T-helper 1 cell treated with Interleukin-12 subunit alpha and Interleukin-12 subunit beta and Interleukin-4 antibody, amounts not matched to agents 30 ng/mL and 1 ng/mL, for 36 hours (primary cell): ENCODE data around the gene C1RL. TPM values are rescaled to one million over a fixed set of nuclear protein-coding genes. Genes with fewer than 3 reads are reported as not detected.
"Not testable (repeated sequence)": the region's sequence is repeated elsewhere in the genome, so short reads cannot be mapped to it uniquely, and the experiment has no call there.

Experiments
- intact Hi-C: fragments of 100-400 bp; cut with micrococcal nuclease; formaldehyde crosslinking; loops from one replicate; pipeline ENCODE4 v1.15.1; 2024
- total RNA-seq: library from RNA; stranded (reverse); gene quantifications from 2 replicates; pipeline ENCODE4 v1.2.3, GENCODE V29; 2022

C1RL gene
- total RNA-seq, 1 donor from 2014 or later = 33.3 TPM

DNA sequence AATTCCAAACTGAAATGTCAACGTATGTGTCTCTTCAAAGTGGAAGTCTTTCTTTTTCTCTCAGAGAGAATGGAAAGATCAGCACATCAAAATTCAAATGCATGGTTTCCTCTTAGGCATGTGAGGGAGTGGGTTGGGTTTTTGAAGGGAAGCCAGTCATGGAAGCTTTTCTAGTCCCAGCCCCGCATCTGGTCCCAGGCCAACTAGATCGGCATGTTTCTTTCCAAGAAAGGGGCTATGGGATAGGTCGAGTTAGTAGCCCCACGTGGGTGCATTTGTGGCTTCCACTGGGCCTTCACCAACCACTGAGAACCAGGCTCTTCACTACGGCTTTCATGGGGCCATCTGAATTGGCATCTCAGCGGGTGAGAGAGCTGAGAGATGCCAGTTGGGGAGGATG is 41.9 kb downstream of the C1RL start:
- intact Hi-C loops = no loop called here

DNA sequence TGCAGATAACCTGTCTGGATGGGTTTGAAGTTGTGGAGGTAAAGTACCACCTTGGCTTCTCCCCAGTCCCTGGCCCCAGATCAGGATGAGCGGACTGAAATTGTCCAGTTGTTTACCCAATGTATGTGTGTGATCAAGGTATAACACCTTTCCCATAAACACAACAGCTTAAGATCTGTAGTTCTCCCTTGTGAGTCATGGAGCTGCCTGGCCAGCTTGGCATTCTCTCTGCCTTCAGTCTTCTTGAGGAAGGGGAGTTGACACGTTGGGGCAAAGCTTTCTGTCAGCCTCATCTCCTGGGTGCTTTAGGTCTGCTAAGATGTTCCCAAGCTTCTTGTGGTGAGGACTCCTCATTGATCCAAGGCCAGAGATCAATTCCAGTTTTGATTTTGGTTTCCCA is 42.4 kb downstream of the C1RL start:
- intact Hi-C loops = no loop called here

DNA sequence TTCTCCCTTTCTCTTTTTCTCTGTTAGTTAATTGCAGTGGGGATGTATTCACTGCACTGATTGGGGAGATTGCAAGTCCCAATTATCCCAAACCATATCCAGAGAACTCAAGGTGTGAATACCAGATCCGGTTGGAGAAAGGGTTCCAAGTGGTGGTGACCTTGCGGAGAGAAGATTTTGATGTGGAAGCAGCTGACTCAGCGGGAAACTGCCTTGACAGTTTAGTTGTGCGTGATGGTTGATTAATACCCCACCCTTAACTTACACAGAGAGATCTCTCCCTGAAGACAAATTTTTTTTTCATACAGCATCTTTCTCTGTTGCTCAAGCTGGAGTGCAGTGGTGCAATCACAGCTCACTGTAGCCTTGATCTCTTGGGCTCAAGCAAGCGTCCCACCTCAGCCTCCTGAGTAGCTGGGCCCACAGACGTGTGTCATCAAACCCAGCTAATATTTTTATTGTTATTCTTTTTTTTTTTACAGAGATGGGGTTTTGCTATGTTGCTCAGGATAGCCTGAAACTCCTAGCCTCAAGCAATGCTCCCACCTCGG is 43.9 kb downstream of the C1RL start:
- intact Hi-C loops = no loop called here

DNA sequence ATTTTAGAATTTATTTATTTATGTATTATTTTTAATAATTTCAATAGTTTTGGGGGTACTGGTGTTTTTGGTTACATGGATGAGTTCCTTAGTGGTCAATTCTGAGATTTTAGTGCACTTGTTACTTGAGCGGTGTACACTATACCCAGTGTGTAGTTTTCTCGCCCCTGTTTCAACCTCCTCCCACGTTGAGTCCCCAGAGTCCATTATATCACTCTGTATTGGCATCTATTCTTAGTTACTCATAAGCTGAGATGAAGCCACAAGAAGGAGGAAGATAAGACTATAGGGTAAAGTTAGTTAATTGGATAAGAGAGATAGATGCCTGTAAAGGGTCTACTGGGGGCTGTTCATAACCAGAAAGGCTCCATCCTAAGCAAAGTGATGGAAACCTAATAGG is 44.5 kb downstream of the C1RL start:
- intact Hi-C loops = no loop called here

DNA sequence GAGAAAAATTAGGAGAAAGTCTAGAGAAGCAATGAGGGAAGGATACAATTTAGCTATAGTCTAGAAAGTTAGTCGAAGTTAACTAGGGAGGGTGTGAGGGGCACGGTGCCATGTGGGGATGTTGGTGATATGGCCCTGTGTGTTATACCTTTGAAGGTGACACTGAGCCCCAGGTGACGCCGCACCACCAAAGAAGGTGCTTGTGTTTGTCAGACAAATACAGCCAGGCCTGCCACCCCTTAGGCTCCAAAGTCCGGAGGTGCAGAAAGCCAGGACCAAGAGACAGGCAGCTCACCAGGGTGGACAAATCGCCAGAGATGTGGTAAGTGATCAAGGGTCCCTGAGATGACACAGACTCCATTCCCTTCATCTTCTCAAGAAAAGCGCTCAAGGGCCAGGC is 47.4 kb downstream of the C1RL start:
- intact Hi-C loops = no loop called here

DNA sequence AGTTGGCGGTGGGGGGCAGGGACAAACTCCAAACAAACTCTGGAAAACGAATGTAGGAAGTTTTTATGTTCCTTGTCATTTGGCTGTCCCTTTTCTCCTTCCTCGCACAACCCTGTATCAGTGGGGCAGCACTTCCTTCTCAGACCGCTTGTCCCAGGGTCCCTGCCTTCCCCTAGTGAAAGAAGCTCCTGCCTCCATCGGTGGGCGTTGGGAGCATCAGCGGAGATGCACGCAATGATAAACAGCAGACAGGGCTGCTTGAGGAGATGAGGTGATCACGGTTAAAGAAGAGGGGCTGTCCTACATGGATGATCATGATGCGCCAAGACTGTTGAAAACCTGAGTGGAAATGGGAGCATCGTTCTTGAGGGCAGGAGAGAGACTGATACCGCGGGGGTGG is 47.9 kb downstream of the C1RL start:
- intact Hi-C loops = no loop called here

DNA sequence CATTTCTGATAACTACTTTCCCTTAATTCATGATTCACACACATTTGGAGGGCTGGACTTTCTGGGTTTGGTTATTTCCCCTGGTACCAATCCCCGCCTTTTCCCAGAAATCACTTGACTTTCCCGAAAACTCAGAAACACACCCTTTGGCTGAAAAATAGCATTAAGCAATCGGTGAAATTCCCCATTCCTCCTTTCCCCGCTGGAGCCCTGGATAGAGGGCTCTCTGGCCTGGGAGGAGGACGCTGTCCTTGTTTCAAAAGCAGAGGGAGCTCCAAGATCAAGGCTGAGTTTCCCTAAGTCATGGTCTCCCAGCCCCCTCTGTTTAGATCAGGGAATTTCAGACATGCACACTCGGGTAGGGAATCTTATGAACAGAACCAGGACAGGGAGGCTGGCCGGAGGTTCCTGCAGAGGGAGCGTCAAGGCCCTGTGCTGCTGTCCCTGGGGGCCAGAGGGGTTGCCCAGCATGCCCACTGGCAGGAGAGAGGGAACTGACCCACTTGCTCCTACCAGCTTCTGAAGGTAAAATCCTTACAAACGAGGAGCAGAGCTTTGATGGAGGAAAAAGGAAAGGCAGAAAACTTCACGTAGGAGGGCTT is 48.6 kb downstream of the C1RL start, which contains the start of gene C1S:
Gene C1S, plus strand, starts transcription at position 366 of the 602 bp plus-strand sequence. CDS start 1,195 bp downstream, outside the sequence.
- intact Hi-C loops = no loop called here

DNA sequence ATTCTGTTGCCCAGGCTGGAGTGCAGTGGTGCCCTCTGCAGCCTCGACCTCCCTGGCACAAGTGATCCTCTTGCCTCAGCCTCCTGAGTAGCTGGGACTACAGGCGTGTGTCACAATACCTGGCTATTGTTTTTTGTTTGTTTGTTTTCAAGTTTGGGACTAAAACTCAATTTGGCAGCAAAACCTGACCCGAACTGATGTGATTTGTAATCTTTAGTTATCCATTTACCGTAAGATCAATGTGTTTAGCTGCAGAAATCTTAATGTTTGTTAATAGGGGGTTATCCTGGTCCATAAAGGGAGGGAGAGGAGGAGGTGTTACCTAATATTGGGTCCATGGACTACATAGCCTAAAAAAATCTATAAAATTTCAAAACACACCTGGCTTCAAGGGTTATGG is 49.2 kb downstream of the C1RL start:
- intact Hi-C loops = no loop called here

DNA sequence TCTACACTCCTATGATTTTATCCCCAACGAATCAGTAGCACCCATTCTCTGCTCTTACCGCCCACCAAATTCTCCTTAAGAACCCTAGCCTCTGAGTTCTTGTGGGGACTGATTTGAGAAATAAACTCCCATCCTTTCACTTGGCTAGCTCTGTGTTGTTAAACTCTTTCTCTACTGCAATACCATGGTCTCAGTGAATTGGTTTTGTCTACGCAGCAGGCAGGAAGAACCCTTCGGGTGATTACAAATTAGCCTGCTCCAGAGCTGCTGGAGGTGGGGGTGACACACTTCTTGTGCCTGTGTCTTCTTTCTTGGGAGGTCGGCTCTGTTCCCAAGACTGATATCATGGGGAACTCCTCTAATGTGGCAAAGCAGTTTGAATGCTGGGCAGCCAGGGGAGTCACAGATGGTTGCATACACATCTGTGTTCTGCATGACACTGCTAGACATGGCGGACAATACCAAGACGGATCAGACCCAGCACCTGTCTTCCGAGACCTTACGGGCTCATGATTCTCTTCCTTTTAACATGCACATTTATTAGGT is 50.1 kb downstream of the C1RL start:
- intact Hi-C loops = no loop called here

DNA sequence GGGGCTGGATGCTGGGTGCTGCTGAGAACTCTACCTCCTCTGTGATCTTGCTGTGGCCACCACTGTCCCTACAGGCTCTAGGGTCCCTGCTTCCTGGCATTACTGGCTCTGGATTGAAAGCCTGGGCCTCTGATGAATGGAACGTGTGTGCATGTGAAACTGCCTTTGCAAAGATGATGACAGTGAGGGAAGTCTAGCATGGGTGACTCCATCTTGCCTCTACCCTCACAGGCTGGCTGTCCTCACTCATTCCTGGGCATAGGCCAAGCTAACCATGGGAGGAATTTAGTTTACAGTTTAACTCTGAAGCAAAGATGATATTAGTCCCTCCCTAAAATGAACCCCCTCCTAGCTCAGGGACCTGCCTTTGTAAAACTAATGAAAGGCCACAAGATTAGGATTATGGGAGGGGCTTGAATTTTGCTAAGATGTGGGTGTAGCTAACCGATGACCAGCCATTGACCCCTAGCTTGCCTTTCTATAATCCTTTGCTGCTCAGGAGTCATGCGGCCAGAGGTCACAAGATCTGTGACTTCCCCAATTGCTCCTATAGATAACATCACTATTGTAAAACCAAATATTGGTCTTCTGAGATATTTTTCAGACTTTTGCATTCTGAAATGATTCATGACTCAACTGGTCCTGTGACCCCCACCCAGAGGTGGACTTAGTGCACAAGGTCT is 50.7 kb downstream of the C1RL start:
- intact Hi-C loops = no loop called here

DNA sequence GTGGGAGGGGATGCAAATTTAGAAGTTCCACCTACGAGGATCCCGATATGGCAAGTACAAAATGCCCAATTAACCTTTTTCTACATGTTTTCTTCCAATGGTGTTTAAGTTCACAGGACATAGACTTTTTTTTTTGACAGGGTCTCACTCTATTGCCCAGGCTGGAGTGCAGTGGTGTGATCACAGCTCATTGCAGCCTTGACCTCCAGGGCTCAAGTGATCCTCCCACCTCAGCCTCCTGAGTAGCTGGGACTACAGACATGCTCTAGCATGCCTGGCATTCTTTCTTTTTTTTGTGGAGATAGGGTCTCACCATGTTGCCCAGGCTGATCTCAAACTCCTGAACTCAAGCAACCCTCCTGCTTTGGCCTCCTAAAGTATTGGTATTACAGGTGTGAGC is 53.3 kb downstream of the C1RL start:
- intact Hi-C loops = not testable (repeated sequence)

DNA sequence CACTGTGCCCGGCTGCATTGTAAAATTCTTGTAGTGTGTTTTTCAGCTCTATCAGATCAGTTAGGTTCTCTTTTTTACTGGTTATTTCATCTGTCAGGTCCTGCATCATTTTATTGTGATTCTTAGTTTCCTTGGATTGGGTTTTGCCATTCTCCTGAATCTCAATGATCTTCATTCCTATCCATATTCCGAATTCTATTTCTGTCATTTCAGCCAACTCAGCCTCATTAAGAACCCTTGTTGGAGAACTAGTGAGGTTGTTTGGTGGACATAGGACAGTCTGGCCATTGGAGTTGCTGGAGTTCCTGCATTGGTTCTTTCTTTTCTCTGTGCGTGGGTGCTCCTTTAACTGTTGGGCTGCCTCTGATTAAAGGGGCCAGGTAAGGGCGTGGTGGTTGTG is 54.1 kb downstream of the C1RL start:
- intact Hi-C loops = loop anchor here (1.0 kb wide), 1 partner anchor 28 kb away; no protein-coding TSS in a partner anchor

DNA sequence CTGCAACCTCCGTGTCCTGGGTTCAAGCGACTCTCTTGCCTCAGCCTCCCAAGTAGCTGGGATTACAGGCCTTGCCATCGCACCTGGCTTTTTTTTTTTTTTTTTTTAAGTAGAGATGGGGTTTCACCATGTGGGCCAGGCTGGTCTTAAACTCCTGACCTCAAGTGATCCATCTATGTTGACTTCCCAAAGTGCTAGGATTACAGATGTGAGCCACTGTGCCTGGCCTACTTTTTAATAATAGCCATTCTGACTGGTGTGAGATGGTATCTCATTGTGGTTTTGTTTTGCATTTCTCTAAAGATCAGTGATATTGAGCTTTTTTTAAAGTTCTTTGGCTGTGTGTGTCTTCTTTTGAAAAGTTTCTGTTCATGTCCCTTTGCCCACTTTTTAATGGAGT is 59.0 kb downstream of the C1RL start:
- intact Hi-C loops = not testable (repeated sequence)

DNA sequence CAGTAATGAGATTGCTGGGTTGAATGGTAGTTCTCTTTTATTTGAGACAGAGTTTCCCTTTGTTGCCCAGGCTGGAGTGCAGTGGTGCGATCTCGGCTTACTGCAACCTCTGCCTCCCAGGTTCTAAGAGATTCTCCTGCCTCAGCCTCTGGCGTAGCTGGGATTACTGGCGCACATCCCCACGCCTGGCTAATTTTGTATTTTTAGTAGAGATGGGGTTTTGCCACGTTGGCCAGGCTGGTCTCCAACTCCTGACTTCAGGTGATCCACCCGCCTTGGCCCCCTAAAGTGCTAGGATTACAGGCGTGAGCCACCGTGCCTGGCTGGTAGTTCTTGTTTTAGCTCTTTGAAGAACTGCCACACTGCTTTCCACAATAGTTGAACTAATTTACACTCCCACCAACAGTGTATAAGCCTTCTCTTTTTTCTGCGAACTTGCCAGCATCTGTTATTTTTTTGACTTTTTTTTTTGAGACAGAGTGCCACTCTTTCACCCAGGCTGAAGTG is 59.5 kb downstream of the C1RL start:
- intact Hi-C loops = not testable (repeated sequence)

DNA sequence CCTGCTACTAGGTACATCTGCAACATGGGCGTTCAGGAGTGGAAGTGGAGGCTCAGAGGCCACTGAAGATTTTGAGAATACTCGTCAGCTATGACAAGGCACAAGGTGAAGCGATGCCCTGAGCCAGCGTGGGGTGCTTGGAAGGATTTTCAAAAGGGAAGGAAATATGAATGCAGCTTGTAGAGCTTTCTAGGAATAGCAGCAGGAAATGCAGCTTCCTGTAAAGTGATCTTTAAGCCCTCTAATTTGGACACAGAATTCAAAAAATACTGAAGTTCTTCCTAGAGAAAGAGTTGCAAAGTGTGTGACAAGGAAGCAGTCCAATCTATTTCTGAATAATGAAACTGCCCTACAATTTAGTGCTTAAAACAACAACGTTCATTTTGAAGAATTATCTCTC is 61.7 kb downstream of the C1RL start:
- intact Hi-C loops = no loop called here

DNA sequence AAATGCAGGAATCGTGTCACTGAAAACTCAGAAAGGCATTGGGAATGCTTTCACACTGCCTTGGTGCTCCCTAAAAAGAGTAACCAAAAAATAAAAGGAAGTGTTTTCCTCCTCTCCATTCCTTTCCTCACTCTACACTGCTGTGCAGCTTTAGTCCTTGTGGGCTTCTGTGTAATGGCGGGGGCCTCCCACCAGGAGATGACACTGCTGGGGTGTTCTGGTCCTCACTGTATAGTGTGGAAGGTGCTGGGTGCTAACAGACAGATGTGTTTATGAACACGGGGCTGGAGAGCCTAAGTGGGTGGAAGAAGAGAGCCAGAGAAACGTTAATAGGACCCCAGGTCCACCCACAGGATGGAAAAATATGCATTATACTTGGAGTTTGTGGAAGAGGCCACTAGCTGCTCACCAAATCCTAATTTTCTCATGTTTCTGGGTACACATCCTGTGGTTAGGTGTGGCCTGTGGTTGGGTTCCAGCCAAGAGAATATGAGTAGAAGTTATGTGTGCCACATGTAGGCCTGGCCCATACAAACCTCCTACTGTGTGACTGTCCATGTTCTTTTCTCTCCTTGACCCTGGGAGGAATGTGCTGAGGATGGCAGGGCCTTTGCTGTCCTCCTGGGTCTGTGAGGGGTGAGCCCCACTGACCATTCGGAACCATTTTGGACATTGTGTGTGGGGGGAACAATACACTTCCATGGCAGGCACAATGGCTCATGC is 62.5 kb downstream of the C1RL start:
- intact Hi-C loops = no loop called here

DNA sequence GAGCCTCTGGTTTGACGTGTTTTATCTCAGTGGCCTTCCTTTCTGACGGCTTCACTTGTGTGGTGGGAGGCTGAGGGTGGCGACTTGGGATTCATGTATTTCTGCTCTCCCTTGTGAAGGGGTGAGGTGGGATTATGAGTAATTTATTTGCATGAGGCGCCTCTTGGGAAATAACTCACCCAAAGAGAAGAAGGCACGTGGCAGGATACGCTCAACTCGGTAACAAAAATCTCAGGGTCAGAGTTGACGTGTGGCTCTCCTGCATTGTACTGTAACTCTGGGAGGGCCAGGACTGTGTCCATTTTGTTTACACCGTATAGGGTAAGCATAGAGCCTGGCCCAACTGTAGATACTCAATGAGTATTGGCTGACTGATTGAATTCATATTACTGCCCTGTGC is 63.1 kb downstream of the C1RL start:
- intact Hi-C loops = no loop called here

Other genes starting within 250 kb of the C1RL start
- gene TPI1, start 241.7 kb downstream of the C1RL start, total RNA-seq = 913 and 928 TPM in 2 replicates
- 15.8 and 18.2 TPM in 2 replicates for gene SPSB2, start 235.9 kb downstream of the C1RL start, total RNA-seq
- 5.7 and 6.9 TPM in 2 replicates for gene LRRC23, start 204.4 kb downstream of the C1RL start, total RNA-seq
- 126 and 128 TPM in 2 replicates for gene ENO2, start 194.6 kb downstream of the C1RL start, total RNA-seq
- 42.9 and 44.1 TPM in 2 replicates for gene ATN1, start 181.3 kb downstream of the C1RL start, total RNA-seq
- not detected in 2 replicates for gene RNU7-1, start 165.4 kb downstream of the C1RL start, total RNA-seq
- 126 and 140 TPM in 2 replicates for gene C12orf57, start 165.2 kb downstream of the C1RL start, total RNA-seq
- gene PTPN6, start 157.9 kb downstream of the C1RL start, total RNA-seq = 189 and 193 TPM in 2 replicates
- gene PHB2, start 138.6 kb downstream of the C1RL start, total RNA-seq = 208 and 209 TPM in 2 replicates
- gene EMG1, start 138.3 kb downstream of the C1RL start, total RNA-seq = 65.5 and 71.1 TPM in 2 replicates
- gene LPCAT3, start 90.7 kb downstream of the C1RL start, total RNA-seq = 37.4 and 40.3 TPM in 2 replicates
- 1.7 and 2.7 TPM in 2 replicates for gene C1S, start 48.5 kb downstream of the C1RL start, total RNA-seq
- 3.1 and 3.3 TPM in 2 replicates for gene C1R, start 16.8 kb downstream of the C1RL start, total RNA-seq
- gene RBP5, start 19.7 kb upstream of the C1RL start, total RNA-seq = 0.27 TPM in 1 of 2 replicates, not detected in the other
- gene CLSTN3, start 21.2 kb upstream of the C1RL start, total RNA-seq = 86.2 and 86.5 TPM in 2 replicates
- gene PEX5, start 80.5 kb upstream of the C1RL start, total RNA-seq = 21.7 and 24.5 TPM in 2 replicates
- not detected in 2 replicates for gene ACSM4, start 194.9 kb upstream of the C1RL start, total RNA-seq